NCI-H460 (cell line): Measurements from ENCODE around the gene CD58. TPM values are rescaled to one million over a fixed set of nuclear protein-coding genes. Genes with fewer than 3 reads are reported as not detected.
"Not testable (repeated sequence)": the region's sequence is repeated elsewhere in the genome, so short reads cannot be mapped to it uniquely, and the experiment has no call there.

Experiments
- DNase-seq: peaks from one replicate; pipeline ENCODE4 v3.0.0-alpha.2; 2016; ENCODE audit warnings: low read depth; ENCODE audit errors: extremely low read depth
- polyA plus RNA-seq: library from polyadenylated mRNA; depleted of rRNA; stranded (reverse); fragments of >200 nt; gene quantifications from 2 replicates; pipeline ENCODE4 v1.2.3, GENCODE V29; 2014; cell fraction: nucleus; rRNA removed
- total RNA-seq: library from RNA; depleted of rRNA; stranded (reverse); fragments of >200 nt; shearing (Covaris generic); gene quantifications from 2 replicates; pipeline ENCODE4 v1.2.3, GENCODE V29; 2014; rRNA removed

Gene CD58
- 32.3 and 37.3 TPM in 2 replicates for total RNA-seq
- 25.7 and 34.8 TPM in 2 replicates for polyA plus RNA-seq

- peak; percentile 72 for DNase-seq
Observed at GRCh38 chr1:116570358-116571214, at the start of gene CD58. TSS of gene CD58 (minus strand) at chr1:116571026. CDS start at chr1:116570972, 54 bp downstream.

- not testable (repeated sequence) for DNase-seq
Observed at GRCh38 chr1:116620392-116620791, 49.6 kb upstream of the CD58 start.

DNA sequence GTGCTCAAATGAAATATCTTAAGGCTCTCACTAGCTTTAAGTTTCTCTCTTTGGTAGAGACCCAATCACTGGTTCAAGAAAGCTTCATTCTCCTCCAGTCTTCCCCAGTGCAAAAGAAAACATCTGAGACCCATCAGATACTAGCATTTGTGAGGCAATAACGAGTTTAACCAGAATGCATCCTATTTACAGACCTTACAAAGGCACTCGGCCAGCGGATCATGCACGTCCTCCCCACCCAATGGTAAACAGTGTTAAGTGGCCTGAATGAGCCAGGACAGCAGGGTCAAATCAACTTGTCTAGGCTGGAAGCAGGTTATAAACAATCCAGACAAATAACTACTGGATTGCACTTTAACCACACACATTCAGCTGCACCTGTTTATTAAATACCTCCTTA, 48.3 kb upstream of the CD58 start:
- not testable (repeated sequence) for DNase-seq

DNA sequence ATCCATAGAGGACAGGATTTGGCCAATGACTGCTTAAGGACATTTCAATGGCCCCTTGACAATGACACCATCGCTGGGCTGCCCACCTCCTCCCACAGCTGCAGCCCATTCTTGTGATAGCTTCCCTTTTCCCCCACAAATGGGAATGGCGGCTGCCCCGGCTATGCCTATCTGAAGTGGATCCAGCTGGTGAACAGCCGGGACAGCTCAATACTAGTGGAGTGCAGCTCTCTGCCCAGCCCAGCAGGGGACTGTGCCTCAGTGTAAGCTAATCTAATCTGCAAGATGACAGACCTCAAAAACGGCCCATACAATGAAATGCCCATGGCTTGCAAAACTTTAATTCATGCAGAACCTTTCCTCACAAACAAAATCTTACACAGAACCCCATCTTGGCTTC, 47.0 kb upstream of the CD58 start:
- not testable (repeated sequence) for DNase-seq

DNA sequence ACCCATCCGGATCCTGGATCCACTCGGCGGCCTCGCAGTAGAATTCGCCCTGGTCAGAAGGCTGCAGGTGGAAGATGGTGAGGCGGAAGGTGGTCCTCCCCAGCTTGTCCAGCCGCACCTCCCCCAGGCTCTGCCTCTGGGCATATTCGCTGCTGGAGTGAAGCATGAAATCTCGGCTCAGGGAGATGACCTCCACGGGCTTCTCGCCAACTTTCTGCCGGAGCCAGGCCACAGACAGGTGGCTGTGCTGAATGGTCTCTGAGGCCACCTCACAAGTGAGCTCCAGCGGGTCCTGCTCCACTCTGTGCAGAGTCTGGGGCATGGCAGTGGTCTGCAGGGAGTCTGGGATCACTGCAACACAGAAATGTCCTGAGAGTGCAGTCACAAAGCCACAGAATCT, 43.0 kb upstream of the CD58 start:
- not testable (repeated sequence) for DNase-seq

- not testable (repeated sequence) for DNase-seq
Observed at GRCh38 chr1:116609801-116610371, 39.1 kb upstream of the CD58 start.

DNA sequence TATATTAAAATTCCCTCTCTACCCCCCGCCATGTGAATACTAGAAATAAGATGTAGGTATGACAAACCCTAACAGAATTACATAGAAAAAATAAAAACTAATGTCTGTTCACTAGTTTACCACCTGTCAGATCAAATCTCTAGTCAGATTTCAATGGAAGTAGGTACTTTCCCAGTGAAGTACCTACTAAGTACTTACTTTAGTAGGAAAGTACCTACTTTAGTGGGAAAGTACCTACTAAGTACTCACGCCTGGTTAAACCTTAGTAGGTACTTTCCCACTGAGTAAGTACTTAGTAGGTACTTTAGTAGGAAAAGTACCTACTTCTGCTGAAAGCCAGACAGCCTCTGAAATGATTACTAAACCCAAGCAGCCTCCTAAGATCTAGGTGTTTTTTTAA, 38.0 kb upstream of the CD58 start:
- not testable (repeated sequence) for DNase-seq

DNA sequence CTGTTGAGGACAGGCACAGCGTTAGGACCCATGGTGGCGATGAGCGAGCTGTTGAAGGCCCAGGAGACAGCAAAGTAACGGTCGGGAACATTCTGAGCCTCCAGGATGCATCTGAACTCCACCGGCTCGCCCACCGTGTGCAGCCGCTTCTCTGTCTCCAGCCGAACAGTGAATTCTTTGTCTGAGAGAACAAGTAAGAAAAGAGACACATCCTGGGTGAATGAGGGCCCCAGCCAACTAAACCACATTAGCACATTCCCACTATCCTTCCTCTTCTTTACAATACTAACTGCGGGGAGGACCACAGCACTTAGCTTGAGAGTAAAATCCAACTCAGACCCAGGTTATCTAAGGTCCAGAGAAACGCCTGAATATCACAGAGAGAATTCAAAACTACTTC, 37.3 kb upstream of the CD58 start:
- DNase-seq, result not testable (repeated sequence)

GRCh38 chr1:116607463-116607862, 36.6 kb upstream of the CD58 start:
- DNase-seq, result not testable (repeated sequence)

DNA sequence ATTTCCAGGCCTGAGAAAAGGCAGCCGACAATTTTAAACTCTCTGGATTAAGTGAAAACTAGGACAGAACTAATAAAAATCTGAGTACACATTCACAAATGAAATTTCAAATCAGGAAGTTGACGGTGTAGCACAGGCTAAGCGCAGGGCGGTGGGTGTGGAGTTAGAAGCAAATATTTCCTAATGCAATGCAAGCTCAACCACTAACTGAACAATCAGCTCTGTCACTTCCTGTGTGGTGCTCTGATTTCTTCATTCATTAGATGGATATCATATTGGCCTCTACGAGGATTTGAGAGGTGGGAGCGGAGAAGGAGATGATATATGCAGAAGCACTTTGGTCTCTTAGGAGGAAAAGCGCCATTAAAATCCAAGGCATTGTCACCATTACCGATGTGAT, 35.2 kb upstream of the CD58 start:
- not testable (repeated sequence) for DNase-seq

DNA sequence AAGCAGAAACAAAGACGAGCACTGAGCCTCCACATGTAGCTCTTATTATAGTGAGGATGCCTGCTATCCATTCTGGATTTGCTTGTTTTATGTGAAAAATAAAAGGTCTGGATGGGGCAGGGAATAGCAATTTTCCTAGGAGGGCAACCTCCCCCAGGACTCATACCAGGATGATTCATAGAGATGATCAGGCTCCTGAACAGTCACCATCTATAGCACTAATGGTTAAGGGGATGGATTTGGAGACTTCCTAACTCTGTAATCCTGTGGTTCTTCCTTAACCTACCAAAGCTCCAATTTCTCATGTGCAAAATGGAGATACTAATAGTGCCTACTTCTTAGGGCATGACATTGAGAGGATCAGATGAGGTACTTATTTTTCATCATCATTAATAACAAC, 34.5 kb upstream of the CD58 start:
- DNase-seq, result no peak

GRCh38 chr1:116604408-116604807, 33.6 kb upstream of the CD58 start:
- DNase-seq, result not testable (repeated sequence)

DNA sequence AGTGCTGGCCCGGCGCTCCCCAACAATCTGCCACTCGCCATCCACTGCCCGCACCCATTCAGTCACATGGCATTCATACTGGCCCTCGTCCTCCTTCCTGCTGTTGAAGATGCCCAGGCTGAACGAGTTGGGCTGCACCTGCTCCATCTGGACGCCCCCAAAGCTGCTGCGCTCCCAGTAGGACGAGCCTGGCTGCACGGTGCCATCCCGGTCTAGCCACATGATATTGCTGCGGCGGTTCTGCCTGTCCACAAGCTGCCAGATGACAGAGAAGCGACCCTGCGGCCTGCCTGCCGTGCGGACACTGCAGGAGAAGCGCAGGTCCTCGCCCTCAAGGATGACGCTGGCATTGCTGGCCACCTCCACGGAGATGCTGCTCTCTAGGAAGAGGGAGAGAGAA, 32.8 kb upstream of the CD58 start:
- DNase-seq, result not testable (repeated sequence)

DNA sequence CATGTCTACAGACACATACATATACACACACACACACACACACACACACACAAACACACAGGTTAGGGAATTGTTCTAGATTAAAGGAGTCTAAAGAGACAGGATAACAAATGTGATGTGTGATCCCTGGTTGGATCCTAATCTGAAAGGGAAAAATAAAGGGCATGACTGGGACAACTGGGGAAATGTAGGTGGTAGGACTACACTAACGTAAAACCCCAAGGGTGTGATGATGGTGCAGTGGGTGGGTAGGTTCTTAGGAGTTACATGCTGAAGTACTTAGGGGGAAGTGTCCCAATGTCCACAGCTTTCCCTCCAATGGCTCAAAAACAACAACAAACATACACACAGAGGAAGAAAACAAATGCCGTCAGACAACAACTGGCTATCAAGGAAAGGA, 28.5 kb upstream of the CD58 start:
- not testable (repeated sequence) for DNase-seq

- not testable (repeated sequence) for DNase-seq
Observed at GRCh38 chr1:116598420-116599036, 27.7 kb upstream of the CD58 start.

- not testable (repeated sequence) for DNase-seq
Observed at GRCh38 chr1:116597388-116597787, 26.6 kb upstream of the CD58 start.

- DNase-seq, result not testable (repeated sequence)
Observed at GRCh38 chr1:116596742-116597307, 26.0 kb upstream of the CD58 start.

DNA sequence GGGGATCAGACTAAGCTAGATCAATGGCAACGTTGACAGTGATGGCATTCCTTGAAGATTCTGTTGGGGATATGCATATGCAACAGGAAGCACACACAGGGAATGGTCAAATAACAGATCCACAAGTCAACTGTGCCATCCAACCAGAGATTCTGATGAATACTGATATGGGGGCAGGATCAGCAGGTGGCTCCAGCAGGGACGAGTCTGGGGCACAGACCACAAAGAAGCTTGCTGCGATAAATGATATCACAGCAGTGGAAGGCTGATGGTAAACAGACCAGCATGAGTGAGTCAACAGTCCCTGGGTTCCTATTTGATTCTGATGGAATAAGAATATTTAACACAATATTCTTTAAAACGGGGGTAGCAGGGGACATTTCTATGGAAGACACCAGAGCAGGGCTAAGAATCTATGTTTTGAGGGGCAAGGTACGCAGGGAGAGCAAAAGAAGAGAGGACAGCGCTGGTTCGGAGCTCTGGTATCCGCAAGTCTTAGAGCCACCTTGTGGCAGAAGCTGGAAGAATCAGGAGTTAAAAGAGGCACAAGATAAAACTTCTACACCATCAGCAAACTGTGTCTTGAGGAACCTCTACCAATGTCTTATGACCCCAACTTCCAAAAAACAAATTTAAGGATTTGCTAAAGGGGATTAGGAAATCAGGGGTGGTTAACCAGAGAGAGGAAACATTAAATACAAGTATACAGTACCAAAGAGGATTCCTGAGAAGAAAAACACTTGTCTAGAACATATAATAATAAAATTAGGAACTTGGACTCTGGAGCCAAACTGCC, 25.3 kb upstream of the CD58 start:
- not testable (repeated sequence) for DNase-seq

GRCh38 chr1:116595065-116595840, 24.4 kb upstream of the CD58 start:
- not testable (repeated sequence) for DNase-seq
